Peyer's patch (tissue), 4 donors: ENCODE results near the gene TMSB10.

Experiments used
- CTCF ChIP-seq, 6 experiments: fragments of 450-650 bp in 4 of 6; fragments of 200-600 bp in 2 of 6; sonication (generic) in 1 of 6; IDR thresholded peaks; one replicate each; pipeline ENCODE4 v1.5.1; 2017 to 2019; ENCODE audit warnings: antibody characterized with exemption in 6 of 6, mild to moderate bottlenecking in 3 of 6, moderate library complexity in 1 of 6
- POLR2A ChIP-seq, 2 donors: fragments of 450-650 bp; IDR thresholded peaks; one replicate each; pipeline ENCODE4 v1.5.1; 2017; ENCODE audit warnings: antibody characterized with exemption in 2 of 2, mild to moderate bottlenecking in 2 of 2, moderate library complexity in 2 of 2

GRCh38 chr2:84923009-84923408, 17.6 kb downstream of the TMSB10 start:
- TF ChIP-seq CTCF (IDR thresholded peaks at IDR 0.05) (no peak), POLR2A (IDR thresholded peaks at IDR 0.05) (no peak)
